ENCODE data around the gene SPANXN4.

The SPANXN4 gene, protein sequence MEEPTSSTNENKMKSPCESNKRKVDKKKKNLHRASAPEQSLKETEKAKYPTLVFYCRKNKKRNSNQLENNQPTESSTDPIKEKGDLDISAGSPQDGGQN

DNA sequence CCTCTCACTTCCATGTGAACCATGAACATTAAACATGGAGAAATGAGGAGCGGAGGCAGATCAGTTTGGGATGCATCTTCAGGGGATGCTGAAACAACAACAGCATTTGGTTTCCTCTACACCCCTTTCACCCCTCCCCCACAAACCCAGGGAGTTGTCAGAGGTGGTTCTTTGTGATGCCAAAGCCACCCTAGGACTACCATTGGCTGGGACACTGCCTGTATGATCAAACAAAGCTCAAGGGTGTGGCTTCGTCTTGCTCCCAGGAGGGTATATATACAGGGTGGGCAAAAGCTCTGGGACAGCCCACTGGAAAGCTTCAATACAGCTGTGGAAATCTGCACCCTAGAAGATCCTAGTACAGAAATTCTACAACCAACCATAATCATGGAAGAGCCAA, at the start of gene SPANXN4:
Gene SPANXN4, plus strand, starts transcription at position 301 of the 400 bp plus-strand sequence. Its CDS starts 87 bp downstream, at position 388.
- DNase-seq: no peak

DNA sequence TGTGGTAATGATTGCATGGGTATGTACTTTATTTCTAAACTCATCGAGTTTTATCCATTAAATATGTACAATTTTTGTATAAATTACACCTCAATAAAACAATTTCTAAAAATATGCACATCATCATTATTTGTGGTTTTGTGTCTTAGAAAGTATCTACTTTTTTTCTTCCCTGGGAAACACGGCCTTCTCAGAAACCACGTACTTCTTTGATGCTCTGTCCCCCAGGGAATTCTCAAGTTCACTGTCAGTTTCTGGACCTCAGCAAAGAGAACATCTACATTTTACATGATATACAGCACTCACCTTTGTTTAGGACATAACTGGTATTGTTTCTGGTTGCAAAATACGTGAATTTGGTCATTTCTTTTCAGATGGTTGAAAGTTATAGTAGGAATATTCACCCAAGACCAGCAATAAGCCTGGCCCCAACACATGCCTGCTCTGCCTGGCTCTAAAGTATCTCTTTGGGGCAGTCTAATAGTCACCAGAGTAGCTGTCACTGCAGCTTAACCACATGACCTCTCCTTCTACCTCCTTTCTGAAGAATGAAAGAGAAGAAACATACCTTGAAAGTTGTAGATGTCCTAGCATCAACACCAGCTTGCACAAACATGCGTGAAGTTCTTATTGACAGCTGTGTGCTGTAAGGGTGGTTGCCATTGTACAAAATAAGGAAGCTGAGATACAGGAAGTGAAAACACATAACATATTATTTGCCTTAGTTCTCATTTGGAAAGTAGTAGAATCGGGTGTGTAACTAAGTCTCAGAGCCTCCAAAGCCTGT, 48.4 kb upstream of the SPANXN4 start:
- no peak for DNase-seq

DNA sequence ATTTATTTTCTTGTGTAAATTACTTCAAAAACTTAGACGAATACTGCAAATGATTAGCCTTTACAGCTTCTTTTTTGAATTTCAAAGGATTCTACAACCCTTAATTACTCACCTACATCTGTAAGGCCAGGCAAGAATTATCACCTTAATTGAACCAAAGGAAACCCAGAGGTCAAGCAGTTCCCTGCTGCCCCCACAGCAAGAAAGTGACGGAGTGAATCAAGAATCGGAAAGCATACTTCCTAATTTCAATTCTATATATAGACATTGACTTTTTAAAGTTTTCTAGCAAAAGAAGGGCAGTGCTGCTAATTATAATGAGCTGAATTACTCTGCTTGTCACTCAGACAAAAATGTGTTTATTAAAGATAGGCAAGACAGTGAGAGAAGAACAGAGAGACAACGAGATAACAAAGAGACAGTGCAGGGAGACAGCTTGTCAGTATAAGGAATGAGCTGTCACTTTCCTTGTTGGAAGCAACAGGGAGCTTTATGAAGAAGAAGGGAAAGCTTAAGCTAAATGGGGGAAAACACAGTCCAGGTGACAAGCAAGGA, 47.5 kb upstream of the SPANXN4 start:
- DNase-seq: no peak

DNA sequence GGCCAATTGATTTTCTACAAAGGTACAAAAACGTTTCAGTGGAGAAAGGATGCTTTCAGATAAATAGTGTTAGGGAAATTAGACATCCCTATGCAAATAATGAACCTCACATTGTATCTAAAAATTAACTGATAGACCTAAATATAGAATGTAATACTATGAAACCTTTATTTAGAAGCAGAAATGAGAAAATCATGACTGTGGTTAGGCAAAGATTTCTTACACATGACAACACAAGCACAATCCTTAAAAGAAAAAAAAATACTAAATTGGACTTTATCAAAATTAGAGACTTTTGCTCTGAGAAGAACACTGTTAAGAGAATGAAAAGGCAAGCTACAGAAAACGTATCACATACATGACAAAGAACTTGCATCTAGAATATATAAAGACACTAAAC, 43.0 kb upstream of the SPANXN4 start:
- DNase-seq: no peak

DNA sequence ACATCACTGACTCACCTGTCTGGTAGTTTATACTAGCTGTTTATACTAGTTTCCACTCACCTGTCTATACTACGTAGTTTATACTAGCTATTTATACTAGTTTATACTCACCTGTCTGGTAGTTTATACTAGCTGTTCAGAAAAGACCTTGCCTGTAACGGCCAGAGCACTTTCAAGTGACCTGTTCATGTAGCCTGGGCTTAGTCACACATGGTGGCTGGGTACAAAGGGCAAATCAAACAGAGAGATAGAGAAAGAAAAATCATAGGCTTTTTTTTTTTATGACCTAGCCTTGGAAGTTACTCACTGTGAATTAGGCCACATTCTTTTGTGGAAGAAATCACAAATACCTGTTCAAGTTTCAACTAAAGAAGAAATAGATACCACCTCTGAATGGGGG, 30.7 kb upstream of the SPANXN4 start:
- DNase-seq: no peak

DNA sequence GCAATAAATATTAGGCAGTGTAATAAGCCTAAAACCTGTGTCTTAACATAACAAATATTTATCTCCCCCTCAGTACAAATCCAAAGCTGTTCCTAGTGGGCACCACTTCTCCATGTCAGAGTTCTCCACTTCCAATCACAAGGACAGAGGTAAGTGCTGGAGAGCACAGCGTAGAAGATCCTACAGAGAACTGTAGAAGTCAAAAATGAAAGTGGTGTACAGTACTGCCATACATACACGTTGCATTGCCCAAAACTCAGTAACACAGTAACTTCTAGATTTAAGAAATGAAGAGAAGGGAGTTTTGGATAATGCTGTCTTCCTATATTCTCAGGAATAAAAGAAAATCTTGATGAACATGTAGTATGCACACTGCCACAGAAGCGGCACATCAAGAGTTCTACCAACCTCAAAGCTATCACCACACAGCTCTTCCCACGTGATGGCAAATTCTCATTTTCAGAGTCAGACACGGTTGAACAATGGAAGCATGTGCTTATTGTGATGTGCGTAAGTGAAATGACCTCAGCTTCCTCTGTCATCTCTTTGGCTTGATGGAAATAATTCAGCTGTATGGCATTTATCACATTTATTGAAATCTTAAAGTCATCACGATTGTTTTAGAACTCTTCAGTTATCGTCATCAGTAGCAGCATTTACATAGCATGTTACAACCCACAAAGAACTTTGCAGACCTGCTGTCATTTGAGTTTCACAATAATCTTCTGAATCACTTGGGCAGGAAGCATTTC, 27.1 kb upstream of the SPANXN4 start:
- DNase-seq: no peak

DNA sequence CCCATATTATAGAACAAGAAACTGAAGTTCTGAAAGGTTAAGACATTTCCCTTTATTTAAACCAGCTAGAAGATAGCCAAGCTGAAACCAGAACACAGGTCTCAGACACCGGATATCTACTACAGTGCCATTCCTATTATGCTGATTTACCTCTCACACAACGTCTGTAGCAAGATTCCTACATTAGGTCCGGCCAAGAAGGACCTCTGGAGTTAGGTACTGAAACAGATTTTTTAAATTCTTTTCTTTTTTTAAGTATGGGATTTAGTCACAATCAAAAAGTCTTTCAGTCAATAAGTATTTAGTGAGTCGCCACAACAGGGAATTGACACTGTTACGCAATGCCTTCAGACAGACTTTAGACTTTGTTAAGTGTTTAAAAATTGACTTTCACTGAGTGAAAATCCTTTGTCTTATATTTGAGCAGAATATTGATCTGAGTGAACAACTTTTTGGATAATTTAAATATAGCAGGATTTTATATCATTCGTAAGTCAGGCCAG, 26.5 kb upstream of the SPANXN4 start:
- no peak for DNase-seq

DNA sequence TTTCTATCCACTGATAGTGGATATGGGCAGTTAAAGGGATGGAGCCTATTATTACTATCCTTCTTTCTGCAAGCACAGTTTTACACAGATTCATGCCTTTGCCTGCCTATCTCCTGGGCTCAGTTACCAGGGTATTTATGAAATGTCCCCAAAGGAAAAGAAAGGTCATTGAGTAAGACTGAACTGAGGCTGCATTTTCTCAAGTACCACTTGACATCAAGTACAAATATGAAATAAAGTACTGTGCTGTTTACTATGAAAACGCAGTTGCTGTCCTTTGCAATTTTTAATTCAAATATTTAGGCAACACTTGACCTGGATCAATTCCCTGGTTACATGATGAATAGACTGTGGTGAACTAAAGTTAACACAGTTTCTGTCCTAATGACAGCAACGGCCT, 23.5 kb upstream of the SPANXN4 start:
- no peak for DNase-seq

DNA sequence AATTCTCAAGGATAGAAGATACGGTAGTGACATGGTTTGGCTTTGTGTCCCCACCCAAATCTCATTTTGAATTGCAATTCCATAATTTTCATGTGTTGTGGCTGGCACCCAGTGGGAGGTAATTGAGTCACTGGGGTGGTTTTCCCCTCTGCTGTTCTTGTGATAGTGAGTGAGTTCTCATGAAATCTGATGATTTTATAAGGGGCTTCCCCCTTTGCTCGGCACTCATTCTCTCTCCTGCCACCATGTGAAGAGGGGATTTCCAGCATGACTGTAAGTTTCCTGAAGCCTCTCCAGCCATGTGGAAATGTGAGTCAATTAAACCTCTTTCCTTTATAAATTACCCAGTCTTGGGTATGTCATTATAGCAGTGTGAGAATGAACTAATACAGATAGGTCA, 8.5 kb upstream of the SPANXN4 start:
- DNase-seq: no peak

DNA sequence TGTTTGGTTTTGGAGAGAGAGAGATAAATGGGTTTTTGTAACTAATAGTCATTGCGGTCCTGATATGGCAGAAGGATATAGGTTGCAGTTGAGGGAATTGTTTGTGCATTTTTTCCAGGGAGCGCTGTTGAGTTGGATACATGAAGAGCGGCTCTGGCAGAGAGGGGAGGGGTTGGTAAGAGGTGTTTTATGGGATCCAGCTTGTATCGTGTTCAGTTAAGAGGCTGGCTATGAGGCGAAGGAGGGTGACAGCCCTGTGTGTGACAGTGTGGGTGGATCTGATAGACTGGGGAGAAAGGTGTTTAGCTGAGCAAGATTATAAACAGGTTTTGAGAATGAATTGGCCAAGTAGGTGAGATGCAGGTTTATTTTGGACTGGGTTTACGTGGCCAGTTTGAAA, 1.5 kb downstream of the SPANXN4 start:
- no peak for DNase-seq

DNA sequence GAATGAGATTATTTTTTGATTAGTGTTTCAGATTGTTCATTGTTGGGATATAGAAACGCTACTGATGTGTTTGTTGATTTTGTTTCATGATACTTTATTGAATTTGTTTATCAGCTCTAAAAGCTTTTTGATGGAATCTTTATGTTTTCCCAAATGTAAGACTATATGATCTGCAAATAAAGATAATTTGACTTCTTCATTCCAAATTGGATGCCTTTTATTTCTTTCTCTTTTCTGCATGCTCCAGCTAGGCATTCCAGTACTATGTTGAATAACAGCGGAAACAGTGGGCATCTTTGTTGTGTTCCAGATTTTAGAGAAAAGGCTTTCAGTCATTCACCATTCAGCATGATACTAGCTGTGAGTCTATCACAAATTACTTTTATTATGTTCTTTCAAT, 21.8 kb downstream of the SPANXN4 start:
- DNase-seq: no peak

DNA sequence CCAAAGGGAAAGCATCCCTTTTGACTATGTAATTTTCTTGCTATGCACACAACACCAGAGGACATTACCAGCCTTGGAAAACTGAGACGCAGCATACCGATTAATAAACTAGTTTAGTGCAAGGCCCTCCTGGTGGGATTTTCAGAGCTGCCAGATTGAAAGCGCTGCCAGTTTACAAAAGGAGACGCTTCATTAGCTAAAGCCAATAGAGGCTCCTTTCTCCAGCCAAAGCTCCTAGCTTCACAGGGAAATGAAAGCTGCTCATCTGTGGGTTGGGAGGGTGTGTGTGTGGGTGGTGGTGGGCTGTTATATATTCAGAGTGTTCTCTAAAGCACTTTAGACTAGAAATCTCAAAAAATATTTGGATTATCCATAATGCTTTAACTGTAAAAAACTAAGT, 32.4 kb downstream of the SPANXN4 start:
- DNase-seq: no peak

DNA sequence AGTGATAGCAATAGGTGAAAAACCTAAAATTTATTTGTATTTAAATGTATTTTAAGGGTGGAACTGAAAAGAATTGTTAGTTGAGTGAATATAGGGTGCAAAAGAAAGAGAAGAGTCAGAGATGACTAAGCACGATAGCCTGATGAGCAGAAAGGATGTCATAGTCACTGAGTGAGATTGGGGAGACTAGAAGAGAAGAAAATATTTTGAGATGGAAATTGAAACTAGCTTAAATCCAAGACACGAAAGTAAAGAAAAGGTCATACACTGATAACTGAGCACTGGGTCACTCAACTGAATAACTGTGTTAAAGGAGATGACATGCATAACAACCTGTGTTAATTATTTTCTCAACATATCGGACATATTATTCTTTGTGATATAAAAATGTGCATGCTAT, 55.5 kb downstream of the SPANXN4 start:
- DNase-seq: no peak

DNA sequence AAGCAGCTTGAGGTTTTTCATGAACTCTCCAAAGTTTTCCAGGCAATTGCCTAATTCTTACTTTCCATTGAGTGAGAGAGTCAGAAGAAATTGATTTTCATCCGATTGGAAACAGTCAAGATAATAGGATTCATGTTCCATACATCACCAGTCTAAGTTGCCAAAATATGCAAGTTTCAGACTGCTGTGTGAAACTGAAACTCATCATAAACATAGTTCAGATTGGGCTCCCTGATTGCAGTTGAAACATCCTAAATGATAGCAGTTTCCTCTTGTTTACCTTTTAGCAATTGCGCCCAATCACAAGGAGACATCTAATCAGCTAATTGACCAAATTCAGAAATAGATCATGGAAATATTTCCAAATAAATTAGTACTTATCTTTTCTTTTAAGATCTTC, 56.8 kb downstream of the SPANXN4 start:
- DNase-seq: no peak

All from stimulated activated CD4-positive, alpha-beta T cell treated with anti-CD3 and anti-CD28 coated beads, Interleukin-4, amount 100 ng/mL, for 4 hours (primary cell).